ENCODE results near the gene UBE2F.
"Not testable (repeated sequence)": the region's sequence is repeated elsewhere in the genome, so short reads cannot be mapped to it uniquely, and the experiment has no call there.

UBE2F gene

GRCh38 chr2:237944302-237944701 is 22.5 kb upstream of the UBE2F start:
- TF ChIP-seq CTCF (IDR thresholded peaks at IDR 0.05; ENCODE audit: extremely low read depth, missing control alignments): no peak
- no peak for DNase-seq (ENCODE audit: low spot score)

GRCh38 chr2:237946423-237946822 is 20.4 kb upstream of the UBE2F start:
- no peak for DNase-seq (ENCODE audit: low spot score)

GRCh38 chr2:237951354-237951753 is 15.5 kb upstream of the UBE2F start:
- not testable (repeated sequence) for DNase-seq (ENCODE audit: low spot score)

More at GRCh38 chr2:237946423-237946822, 20.4 kb upstream of the UBE2F start:
- no peak for TF ChIP-seq CTCF (IDR thresholded peaks at IDR 0.05; ENCODE audit: extremely low read depth, missing control alignments)

GRCh38 chr2:237951878-237952277 is 14.9 kb upstream of the UBE2F start:
- no peak for DNase-seq (ENCODE audit: low spot score)
- no peak for TF ChIP-seq CTCF (IDR thresholded peaks at IDR 0.05; ENCODE audit: extremely low read depth, missing control alignments)

GRCh38 chr2:237952851-237953250 is 14.0 kb upstream of the UBE2F start:
- DNase-seq (ENCODE audit: low spot score): no peak
- TF ChIP-seq CTCF (IDR thresholded peaks at IDR 0.05; ENCODE audit: extremely low read depth, missing control alignments): no peak

- TF ChIP-seq CTCF (IDR thresholded peaks at IDR 0.05; ENCODE audit: extremely low read depth, missing control alignments): no peak
- DNase-seq (ENCODE audit: low spot score): peak; percentile 4
These were observed 11.0 kb upstream of the UBE2F start for GRCh38 chr2:237955640-237956401.

GRCh38 chr2:237956402-237956736 is 10.4 kb upstream of the UBE2F start:
- TF ChIP-seq CTCF (IDR thresholded peaks at IDR 0.05; ENCODE audit: extremely low read depth, missing control alignments): no peak
- DNase-seq (ENCODE audit: low spot score): no peak

GRCh38 chr2:237961637-237962036 is 5.2 kb upstream of the UBE2F start:
- TF ChIP-seq CTCF (IDR thresholded peaks at IDR 0.05; ENCODE audit: extremely low read depth, missing control alignments): no peak

More at GRCh38 chr2:237961637-237962036, 5.2 kb upstream of the UBE2F start:
- no peak for DNase-seq (ENCODE audit: low spot score)

All from GM20000 (cell line).